Esophagus squamous epithelium (tissue), 5 donors: ENCODE data around the gene CYTH2. TPM values are rescaled to one million over a fixed set of nuclear protein-coding genes. Genes with fewer than 3 reads are reported as not detected.

Experiments used
- DNase-seq: peaks from one replicate; lab custom pipeline; 2025; lab: John Stamatoyannopoulos, UW
- H3K27ac ChIP-seq, 4 donors: fragments of 200-600 bp; sonication (generic); one replicate each; pipeline ENCODE4 v1.5.1; 2016 to 2019; ENCODE audit warnings: mild to moderate bottlenecking in 1 of 4
- H3K27me3 ChIP-seq, 4 donors: fragments of 200-600 bp; sonication (generic); 1 replicate in 3 of 4; 2 replicates in 1 of 4; pipeline versions ENCODE4 v1.5.1 to v1.6.0; 2017 to 2021; ENCODE audit warnings: antibody characterized with exemption in 1 of 4
- H3K36me3 ChIP-seq, 3 donors: fragments of 200-600 bp; sonication (generic); one replicate each; pipeline ENCODE4 v1.5.1; 2016 to 2019
- H3K4me1 ChIP-seq, 3 donors: fragments of 200-600 bp; sonication (generic); one replicate each; pipeline ENCODE4 v1.5.1; 2017 to 2019
- H3K4me3 ChIP-seq, 4 donors: fragments of 200-600 bp; sonication (generic); 1 replicate in 3 of 4; 2 replicates in 1 of 4; pipeline ENCODE4 v1.5.1; 2016 to 2019; ENCODE audit warnings: mild to moderate bottlenecking in 2 of 4, moderate library complexity in 1 of 4
- H3K9me3 ChIP-seq, 3 donors: fragments of 200-600 bp; sonication (generic); one replicate each; pipeline ENCODE4 v1.5.1; 2016 to 2019
- CTCF ChIP-seq, 6 experiments: fragments of 450-650 bp in 4 of 6; fragments of 200-600 bp in 2 of 6; sonication (generic) in 2 of 6; IDR thresholded peaks; one replicate each; pipeline ENCODE4 v1.5.1; 2016 to 2019; ENCODE audit warnings: antibody characterized with exemption in 6 of 6, mild to moderate bottlenecking in 4 of 6, moderate library complexity in 4 of 6
- POLR2A ChIP-seq, 4 donors: fragments of 450-650 bp; IDR thresholded peaks; one replicate each; pipeline ENCODE4 v1.6.1; 2017; ENCODE audit warnings: antibody characterized with exemption in 4 of 4, mild to moderate bottlenecking in 4 of 4, moderate library complexity in 3 of 4
- WGBS, 2 donors: methylation state at CpG; one replicate each; pipeline ENCODE4 v1.1.5; 2018; 5-methylcytosine and 5-hydroxymethylcytosine counted together
- intact Hi-C: fragments of 100-400 bp; cut with DNase I; formaldehyde crosslinking; loops from one replicate; pipeline ENCODE4 v1.15.0; 2022
- total RNA-seq, 4 donors: library from RNA; depleted of rRNA; stranded (reverse); fragments of >200 nt; gene quantifications; one replicate each; pipeline ENCODE4 v1.1.0, GENCODE V29; 2016
- donor health status: DM: yes; HTN: yes; CAD: no.

The CYTH2 gene
- total RNA-seq, 4 donors from 2014 or later: 40.8 to 101 (median 47.8) TPM

GRCh38 chr19:48507911-48508439 lies 38.8 kb downstream of the CYTH2 start:
- H3K27me3 ChIP-seq: peaks cover 5 to 40% (median 11%) of the 10 kb centered on the region in 4 donors
- H3K4me1 ChIP-seq: peaks cover 7 to 25% (median 8%) of the 10 kb centered on the region in 3 donors
- no peak overlapping the region for H3K27ac ChIP-seq
- H3K9me3 ChIP-seq: no peaks in the 10 kb centered on the region
- H3K36me3 ChIP-seq: no peaks in the 10 kb centered on the region
- 83 to 90% methylated on average over 7 of the region's 7 CpGs for WGBS, 2 donors
- no peak for DNase-seq
- intact Hi-C loops: loop anchor here (2.0 kb wide), 1 partner anchor 81 kb away; no protein-coding TSS in a partner anchor
- no peak overlapping the region for H3K4me3 ChIP-seq
- TF ChIP-seq POLR2A (IDR thresholded peaks at IDR 0.05) (no peak), CTCF (IDR thresholded peaks at IDR 0.05) (no peak)

GRCh38 chr19:48508729-48509411 lies 39.7 kb downstream of the CYTH2 start:
- WGBS, 2 donors: 82 to 86% methylated on average over 8 to 22 of the region's 32 CpGs
- H3K27me3 ChIP-seq: peaks cover 5 to 48% (median 11%) of the 10 kb centered on the region in 4 donors
- no peaks in the 10 kb centered on the region for H3K9me3 ChIP-seq
- intact Hi-C loops: loop anchor here (2.0 kb wide), 1 partner anchor 80 kb away; no protein-coding TSS in a partner anchor
- DNase-seq: no peak
- no peak overlapping the region for H3K27ac ChIP-seq
- peaks cover 12 to 34% (median 15%) of the 10 kb centered on the region in 3 donors for H3K4me1 ChIP-seq
- TF ChIP-seq CTCF (IDR thresholded peaks at IDR 0.05) (no peak), POLR2A (IDR thresholded peaks at IDR 0.05) (no peak)
- no peak overlapping the region for H3K4me3 ChIP-seq
- no peaks in the 10 kb centered on the region for H3K36me3 ChIP-seq

- H3K4me1 ChIP-seq: peaks cover 14 to 36% (median 17%) of the 10 kb centered on the region in 3 donors
Measured at GRCh38 chr19:48509467-48510194, 40.5 kb downstream of the CYTH2 start.

GRCh38 chr19:48510421-48511268 lies 41.5 kb downstream of the CYTH2 start:
- no peak overlapping the region for H3K27ac ChIP-seq
- intact Hi-C loops: no loop called here
- H3K9me3 ChIP-seq: no peaks in the 10 kb centered on the region
- no peaks in the 10 kb centered on the region for H3K36me3 ChIP-seq
- 3 to 12% methylated on average over 12 to 15 of the region's 24 CpGs for WGBS, 2 donors
- peaks cover 5 to 52% (median 11%) of the 10 kb centered on the region in 4 donors for H3K27me3 ChIP-seq
- DNase-seq: no peak
- H3K4me3 ChIP-seq: peak overlapping the region in 3 of 4 donors; percentile 12 to 52 (median 22)
- peaks cover 14 to 36% (median 17%) of the 10 kb centered on the region in 3 donors for H3K4me1 ChIP-seq
- TF ChIP-seq POLR2A (IDR thresholded peaks at IDR 0.05): no peak
- TF ChIP-seq CTCF (IDR thresholded peaks at IDR 0.05): no peak

More at GRCh38 chr19:48509467-48510194, 40.5 kb downstream of the CYTH2 start:
- DNase-seq: no peak
- H3K36me3 ChIP-seq: no peaks in the 10 kb centered on the region
- H3K4me3 ChIP-seq: no peak overlapping the region
- intact Hi-C loops: loop anchor here (2.0 kb wide), 1 partner anchor 79 kb away; no protein-coding TSS in a partner anchor
- no peaks in the 10 kb centered on the region for H3K9me3 ChIP-seq
- H3K27ac ChIP-seq: no peak overlapping the region
- no peak for TF ChIP-seq CTCF (IDR thresholded peaks at IDR 0.05)
- no peak for TF ChIP-seq POLR2A (IDR thresholded peaks at IDR 0.05)
- 73 to 91% methylated on average over 8 to 9 of the region's 12 CpGs for WGBS, 2 donors
- H3K27me3 ChIP-seq: peaks cover 5 to 52% (median 11%) of the 10 kb centered on the region in 4 donors
